ENCODE results near the gene PRRG2. TPM values are rescaled to one million over a fixed set of nuclear protein-coding genes. Genes with fewer than 3 reads are reported as not detected.

The PRRG2 gene
- total and polyA plus RNA-seq, 9 of the 15 experiments (the other 6 are each of a cell fraction or from before 2014, with no cell fraction given) = 0.06 to 1.1 (median 0.33) TPM

- TF ChIP-seq HDAC2 (IDR thresholded peaks at IDR 0.05) (peak; percentile 59; the same call in 1 of the 2 replicates), DEAF1 (CRISPR knock-in tag; IDR thresholded peaks at IDR 0.05) (no peak), ELF4 (CRISPR knock-in tag; IDR thresholded peaks at IDR 0.05) (peak; percentile 77), TAF7 (tag; IDR thresholded peaks at IDR 0.05) (no peak), NR2C2 (CRISPR knock-in tag; IDR thresholded peaks at IDR 0.05) (0 out of 2 replicates have a peak, but pooled peaks have one; percentile 59), NR2C2 (tag; IDR thresholded peaks at IDR 0.05) (peak; percentile 79; the same call in 1 of the 2 replicates), MYBL2 (IDR thresholded peaks at IDR 0.05; ENCODE audit: low read depth) (no peak), MYBL2 (CRISPR knock-in tag; IDR thresholded peaks at IDR 0.05; ENCODE audit: borderline replicate concordance) (no peak), USF1 (CRISPR knock-in tag; IDR thresholded peaks at IDR 0.05) (peak; percentile 55; the same call in 1 of the 2 replicates), RBM25 (IDR thresholded peaks at IDR 0.05; ENCODE audit: low read depth, low read length, severe bottlenecking) (peak; percentile 79), POLR2A (conservative IDR thresholded peaks at IDR 0.05) (0 out of 2 replicates have a peak, but pooled peaks have one; percentile 32), HBP1 (CRISPR knock-in tag; IDR thresholded peaks at IDR 0.05) (0 out of 2 replicates have a peak, but pooled peaks have one; percentile 28), KDM2B (CRISPR knock-in tag; IDR thresholded peaks at IDR 0.05) (no peak), ESRRA (IDR thresholded peaks at IDR 0.05; ENCODE audit: borderline replicate concordance, low read depth) (no peak), SIN3A (IDR thresholded peaks at IDR 0.05; ENCODE audit: borderline replicate concordance in 2 of 2, control insufficient read depth in 1 of 2, low read depth in 2 of 2, low read length in 2 of 2) (0 out of 4 replicates have a peak, but pooled peaks of 1 of the 2 experiments have one; percentile 4), E4F1 (CRISPR knock-in tag; IDR thresholded peaks at IDR 0.05; ENCODE audit: borderline replicate concordance) (no peak)
These were observed 12.4 kb downstream of the PRRG2 start (continued) for GRCh38 chr19:49593233-49594113.
